HPDE6-E6E7 (cell line): ENCODE results near the gene QPRT.
A peak's percentile ranks its signal among the peaks of the same experiment; 100 is the strongest.
"Not testable (repeated sequence)": the region's sequence is repeated elsewhere in the genome, so short reads cannot be mapped to it uniquely, and the experiment has no call there.

Source experiments
- DNase-seq: peaks from one replicate; pipeline ENCODE4 v3.0.0; 2011; ENCODE audit warnings: missing footprints; ENCODE audit errors: extremely low spot score

QPRT gene

GRCh38 chr16:29694384-29695195, 15.6 kb downstream of the QPRT start:
- DNase-seq, result no peak

- not testable (repeated sequence) for DNase-seq
Measured at GRCh38 chr16:29695675-29696074, 16.7 kb downstream of the QPRT start.

GRCh38 chr16:29696881-29697331, 17.9 kb downstream of the QPRT start:
- DNase-seq, result no peak

GRCh38 chr16:29697391-29697790, 18.4 kb downstream of the QPRT start:
- no peak for DNase-seq

GRCh38 chr16:29698042-29698441, 19.1 kb downstream of the QPRT start:
- DNase-seq, result no peak

GRCh38 chr16:29698484-29699323, 19.7 kb downstream of the QPRT start:
- DNase-seq, result no peak

GRCh38 chr16:29699324-29700219, 20.6 kb downstream of the QPRT start:
- DNase-seq, result no peak

- DNase-seq, result peak; percentile 88
Measured at GRCh38 chr16:29700253-29700987, 21.4 kb downstream of the QPRT start.

GRCh38 chr16:29701214-29701555, 22.2 kb downstream of the QPRT start:
- no peak for DNase-seq

- DNase-seq, result no peak
Measured at GRCh38 chr16:29702269-29702668, 23.3 kb downstream of the QPRT start.

- no peak for DNase-seq
Measured at GRCh38 chr16:29705030-29705429, 26.1 kb downstream of the QPRT start.

- DNase-seq, result not testable (repeated sequence)
Measured at GRCh38 chr16:29707160-29707559, 28.2 kb downstream of the QPRT start.

- no peak for DNase-seq
Measured at GRCh38 chr16:29708917-29709600, 30.1 kb downstream of the QPRT start.

- not testable (repeated sequence) for DNase-seq
Measured at GRCh38 chr16:29709657-29710056, 30.7 kb downstream of the QPRT start.

GRCh38 chr16:29710227-29711219, 31.5 kb downstream of the QPRT start:
- peak; percentile 58 for DNase-seq

GRCh38 chr16:29712809-29713208, 33.8 kb downstream of the QPRT start:
- no peak for DNase-seq

- DNase-seq, result no peak
Measured at GRCh38 chr16:29714396-29714795, 35.4 kb downstream of the QPRT start.

GRCh38 chr16:29714972-29715371, 36.0 kb downstream of the QPRT start:
- DNase-seq, result no peak

- DNase-seq, result no peak
Measured at GRCh38 chr16:29717113-29717512, 38.1 kb downstream of the QPRT start.
